HG03469 (cell line): Measurements from ENCODE around the gene SYCN.

ENCODE experiments used
- ATAC-seq: cut with Tn5 transposase; IDR thresholded peaks from one replicate; pipeline ENCODE4 v1.9.1; 2021; ENCODE audit warnings: mild to moderate bottlenecking, moderate library complexity, moderate number of reproducible peaks; ENCODE audit not compliant: unreplicated experiment

Gene SYCN

DNA sequence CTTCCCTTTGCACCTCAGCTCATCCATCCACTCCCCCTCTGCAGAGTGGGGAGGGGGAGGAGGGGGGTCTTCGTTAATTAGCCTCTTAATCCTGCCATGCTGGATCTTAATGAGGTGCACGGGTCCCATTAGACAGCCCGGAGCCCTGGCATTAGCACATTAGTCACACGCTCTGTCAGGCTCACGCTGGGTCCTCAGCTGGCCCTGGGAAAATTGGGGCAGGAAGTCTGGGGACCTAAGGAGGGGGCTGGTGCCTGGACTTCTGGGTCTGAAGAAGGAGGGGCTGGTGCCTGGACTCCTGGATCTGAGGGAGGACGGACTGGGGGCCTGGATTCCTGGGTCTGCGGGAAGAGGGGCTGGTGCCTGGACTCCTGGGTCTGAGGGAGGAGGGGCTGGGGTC lies 7.7 kb downstream of the SYCN start:
- no peak for ATAC-seq

DNA sequence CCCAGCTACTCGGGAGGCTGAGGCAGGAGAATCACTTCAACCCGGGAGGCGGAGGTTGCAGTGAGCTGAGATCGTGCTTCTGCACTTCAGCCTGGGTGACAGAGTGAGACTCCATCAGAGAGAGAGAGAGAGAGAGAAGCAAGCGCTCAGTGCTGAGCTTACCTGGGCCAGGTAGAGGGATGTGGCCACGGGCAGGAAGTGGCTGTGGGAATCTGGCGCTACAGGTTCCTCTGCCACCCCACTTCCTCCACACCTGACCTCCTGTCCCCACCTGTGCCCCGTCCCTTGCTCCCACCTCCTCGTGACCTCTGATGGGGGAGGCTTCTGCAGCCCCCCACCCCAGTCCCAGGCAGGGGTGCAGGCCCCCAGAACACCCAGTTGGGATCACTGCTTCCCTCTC lies 8.3 kb downstream of the SYCN start:
- no peak for ATAC-seq

DNA sequence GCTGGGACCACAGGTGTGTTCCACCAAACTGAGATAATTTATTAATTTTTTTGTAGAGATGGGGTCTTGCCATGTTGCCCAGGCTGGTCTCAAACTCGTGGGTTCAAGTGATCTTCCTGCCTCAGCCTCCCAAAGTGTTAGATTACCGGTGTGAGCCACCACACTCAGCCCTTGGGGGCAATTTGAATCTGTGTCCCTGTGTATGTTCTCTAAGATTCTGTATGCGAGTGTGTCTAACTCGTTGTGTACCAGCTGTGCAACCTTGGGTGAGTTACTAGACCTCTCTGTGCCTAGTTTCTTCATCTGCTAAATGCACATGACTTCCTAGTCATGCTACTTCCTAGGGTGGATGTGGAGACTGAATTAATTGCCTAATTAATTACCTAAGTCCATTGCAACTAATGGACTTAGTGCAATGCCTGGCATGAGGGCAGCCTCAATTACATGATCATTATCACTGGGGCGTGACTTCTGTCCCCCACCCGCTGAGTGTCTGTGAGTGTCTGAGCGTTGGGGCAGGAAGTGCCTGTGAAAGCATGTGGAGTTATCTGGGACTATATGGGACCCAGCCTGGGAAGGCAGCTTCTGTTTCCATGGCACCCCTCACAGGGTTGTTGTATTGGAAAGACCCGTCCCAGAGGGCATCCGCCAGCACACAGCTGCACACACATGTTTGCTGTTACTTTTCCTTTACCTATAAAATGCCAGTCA lies 9.1 kb downstream of the SYCN start:
- ATAC-seq, result no peak

DNA sequence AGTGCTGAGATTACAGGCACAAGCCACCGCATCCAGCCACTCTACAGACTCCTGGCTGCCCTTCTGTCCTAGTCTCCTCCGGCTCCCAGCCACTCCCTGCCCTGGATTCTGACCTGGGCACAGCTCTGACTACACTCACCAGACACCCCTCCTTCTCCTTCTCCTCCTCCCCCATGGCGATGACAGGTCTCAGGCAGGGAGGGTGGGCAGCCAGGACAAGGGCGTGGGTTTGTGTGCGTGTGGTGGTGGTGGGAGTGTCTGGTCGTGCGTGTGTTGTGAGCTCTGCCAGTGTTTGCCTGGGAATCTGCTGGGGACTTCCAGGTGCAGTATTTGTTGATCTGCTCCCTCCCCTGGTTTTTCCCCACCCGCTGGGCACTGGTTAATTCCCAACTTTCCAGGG lies 10.3 kb downstream of the SYCN start:
- ATAC-seq, result no peak

DNA sequence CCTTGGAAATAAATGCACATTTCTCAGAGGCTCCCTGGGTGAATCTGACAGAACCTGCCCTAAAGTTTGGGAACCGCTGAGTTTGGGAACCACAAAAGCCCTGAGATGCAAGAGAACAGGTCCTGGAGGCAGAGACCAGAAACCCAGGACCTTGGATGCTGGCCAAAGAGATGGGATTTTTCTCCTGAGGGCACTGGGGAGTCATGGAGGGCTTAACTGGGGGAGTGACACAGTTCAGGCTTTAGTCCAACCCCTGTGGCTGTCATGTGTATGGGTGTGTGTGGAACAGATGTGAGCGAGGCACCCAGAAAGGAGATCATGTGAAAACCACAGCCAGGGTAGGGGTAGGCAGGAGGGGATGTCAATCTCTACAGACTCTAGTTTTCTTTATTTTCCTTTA lies 11.2 kb downstream of the SYCN start:
- ATAC-seq, result no peak

DNA sequence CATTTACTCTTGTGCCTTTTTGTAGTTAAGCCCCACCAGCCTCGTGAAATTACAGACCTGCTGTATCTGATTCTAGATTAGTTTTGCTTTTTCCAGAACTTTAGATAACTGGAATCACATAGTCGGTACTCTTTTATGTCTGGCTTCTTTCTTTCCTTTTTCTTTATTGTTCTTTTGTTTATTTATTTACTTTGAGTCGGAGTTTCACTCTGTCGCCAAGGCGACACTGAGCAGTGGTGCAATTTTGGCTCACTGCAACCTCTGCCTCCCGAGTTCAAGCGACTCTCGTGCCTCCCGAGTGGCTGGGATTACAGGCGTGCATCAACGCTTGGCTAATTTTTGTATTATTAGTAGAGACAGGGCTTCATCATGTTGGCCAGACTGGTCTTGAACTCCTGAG lies 13.3 kb downstream of the SYCN start:
- ATAC-seq, result no peak

DNA sequence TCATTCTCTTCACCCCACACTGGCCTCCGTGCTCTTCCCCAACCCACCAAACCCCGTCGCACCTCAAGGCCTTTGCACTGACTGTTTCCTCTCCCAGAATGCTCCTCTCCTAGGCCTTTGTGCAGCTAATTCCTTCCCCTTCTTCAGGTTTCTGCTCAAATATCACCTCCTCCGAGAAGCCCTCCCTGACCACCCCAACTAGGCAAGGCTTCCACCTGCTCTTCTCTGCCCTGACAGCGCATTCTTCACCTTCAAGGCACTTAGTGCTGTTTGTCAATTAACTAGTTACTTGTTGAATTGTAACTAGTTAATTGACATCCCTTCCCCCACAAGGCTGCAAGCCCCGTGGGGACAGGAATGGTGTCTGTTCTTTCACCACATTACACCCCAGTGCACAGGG lies 15.1 kb downstream of the SYCN start:
- ATAC-seq, result no peak

DNA sequence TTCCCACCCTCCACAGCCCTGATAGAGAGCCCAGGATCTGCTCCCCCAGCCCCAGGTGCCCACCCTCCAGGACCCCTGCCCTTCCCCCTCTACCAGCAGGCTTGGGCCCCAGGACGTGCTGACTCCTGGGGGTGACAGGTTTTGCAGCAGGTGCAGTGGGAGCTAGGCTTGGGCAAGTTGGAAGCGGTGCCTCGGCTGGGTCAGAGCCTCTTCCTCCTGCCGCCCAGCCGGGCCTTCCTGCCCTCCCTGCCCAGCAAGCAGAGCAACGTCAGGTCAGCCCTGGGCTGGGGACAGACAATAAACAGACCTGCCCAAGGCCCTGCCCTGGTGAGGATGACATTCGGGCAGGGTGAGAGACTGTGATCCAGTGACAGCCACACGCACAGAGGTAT lies 16.5 kb downstream of the SYCN start:
- ATAC-seq, result no peak

DNA sequence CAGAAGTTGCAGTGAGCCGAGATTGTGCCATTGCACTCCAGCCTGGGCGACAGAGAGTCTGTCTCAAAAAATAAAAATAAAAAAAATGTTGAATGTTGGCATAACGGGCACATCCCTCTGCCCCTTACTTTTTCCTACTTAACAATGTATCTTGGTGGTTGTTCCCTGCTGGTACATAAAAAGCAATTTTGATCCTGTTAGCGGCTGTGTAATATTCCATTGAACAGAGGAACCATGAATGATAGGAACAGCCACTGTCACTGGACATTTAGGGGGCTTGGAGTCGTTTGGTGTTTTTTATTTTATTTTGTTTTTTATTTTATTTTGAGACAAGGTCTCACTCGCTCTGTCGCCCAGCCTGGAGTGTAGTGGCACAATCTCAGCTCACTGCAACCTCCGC lies 17.7 kb downstream of the SYCN start:
- no peak for ATAC-seq

DNA sequence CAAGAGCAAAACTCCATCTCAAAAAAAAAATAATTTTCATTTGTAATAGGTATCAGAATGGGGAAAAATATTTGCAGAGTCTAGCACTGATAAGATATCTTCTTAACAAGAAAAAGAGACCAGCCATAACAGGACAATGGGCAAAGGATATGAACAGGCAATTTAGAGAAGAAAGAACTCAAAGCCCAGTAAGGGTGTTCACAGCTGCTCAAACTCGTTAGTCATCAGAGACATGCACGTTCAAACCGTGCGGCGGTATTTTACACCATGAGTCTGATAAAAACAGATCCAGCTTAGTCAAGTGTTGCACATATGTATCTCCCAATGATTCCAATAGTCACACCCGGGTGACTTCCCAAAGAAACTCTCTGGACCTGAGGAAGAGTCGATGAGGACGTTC lies 21.0 kb downstream of the SYCN start:
- no peak for ATAC-seq

DNA sequence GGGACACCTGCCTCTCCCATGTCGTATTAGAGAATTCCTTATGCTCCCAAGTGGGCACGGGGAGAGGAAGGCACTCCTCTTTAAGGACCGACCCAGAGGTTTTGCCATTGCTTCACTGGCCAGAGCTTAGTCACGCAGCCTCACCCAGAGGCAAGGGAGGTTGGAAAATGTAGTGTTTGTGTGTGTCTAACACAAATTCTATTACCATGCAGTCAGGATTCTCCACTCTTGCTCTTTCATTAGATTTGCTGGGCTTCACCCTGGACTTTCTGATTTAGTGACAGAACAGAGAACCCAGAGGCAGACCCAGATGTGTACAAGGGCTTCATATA lies 21.9 kb downstream of the SYCN start:
- no peak for ATAC-seq

DNA sequence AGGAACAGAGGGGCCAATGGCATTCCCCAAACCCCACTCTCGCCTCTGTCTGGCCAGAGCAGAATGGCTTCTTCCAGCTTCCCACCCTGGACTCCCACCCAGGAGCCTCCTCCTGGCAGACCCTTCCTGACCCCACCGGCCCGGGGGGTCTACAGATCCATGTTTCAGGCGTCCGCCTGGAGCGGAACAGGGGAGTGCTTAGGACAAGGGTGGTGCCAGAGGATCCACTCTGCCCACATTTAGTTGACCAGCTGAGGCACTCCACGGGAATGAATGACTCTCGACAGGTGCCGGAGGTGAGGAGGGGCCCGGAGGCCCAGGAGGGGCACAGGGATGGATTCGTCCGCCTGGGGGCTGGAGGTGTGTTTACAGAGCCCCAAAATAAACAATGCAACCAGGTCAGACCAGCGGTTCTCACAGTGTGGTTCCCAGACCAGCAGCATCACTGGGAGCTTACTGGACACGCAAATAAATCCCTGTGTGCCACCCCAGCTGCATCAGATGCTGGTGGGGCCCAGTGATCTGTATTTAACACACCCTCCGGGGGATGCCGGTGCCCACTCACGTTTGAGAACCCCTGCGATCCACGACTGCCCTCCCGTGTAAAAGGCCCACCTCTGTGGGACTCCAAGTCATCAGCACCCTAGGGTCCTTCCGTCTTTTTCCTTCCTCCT lies 22.4 kb downstream of the SYCN start:
- no peak for ATAC-seq

DNA sequence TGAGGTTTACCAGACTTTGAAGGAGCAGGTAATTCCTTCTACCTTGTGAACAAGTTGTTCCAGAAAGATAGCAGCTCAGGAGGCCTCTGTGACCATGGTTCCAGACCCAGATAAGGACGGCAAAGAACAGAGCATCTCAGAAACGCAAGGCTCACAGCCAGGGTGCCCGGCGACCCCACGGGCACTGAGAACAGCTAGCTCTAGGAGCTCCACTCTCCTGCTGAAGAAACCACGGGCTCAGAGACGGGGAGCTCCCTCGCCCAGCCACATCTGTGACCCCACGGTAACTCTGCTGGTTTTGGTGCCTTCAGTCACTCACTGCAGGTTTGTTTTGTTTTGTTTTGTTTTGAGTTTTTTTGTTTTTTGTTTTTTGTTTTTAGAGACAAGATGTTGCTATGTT lies 23.3 kb downstream of the SYCN start:
- no peak for ATAC-seq

DNA sequence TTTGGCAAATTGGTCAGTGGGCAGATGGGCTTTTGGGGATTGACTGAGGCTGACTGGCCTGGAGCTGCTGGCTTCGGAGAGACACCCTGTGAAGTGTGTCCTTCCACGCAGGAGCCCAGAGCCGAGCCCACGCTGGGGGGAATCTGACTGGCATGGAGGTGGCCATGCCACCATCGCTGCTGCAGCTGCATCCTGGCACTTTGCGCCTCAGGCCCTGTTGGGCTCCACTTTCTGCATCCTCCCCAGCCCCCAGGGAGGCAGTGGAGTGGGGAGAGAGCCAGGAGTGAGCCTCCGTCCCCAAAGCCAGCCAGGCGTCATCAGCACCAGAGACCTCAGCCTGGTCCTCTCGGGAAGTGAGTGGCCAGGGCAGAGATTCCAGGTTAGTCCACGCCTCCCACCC lies 24.3 kb downstream of the SYCN start:
- no peak for ATAC-seq

DNA sequence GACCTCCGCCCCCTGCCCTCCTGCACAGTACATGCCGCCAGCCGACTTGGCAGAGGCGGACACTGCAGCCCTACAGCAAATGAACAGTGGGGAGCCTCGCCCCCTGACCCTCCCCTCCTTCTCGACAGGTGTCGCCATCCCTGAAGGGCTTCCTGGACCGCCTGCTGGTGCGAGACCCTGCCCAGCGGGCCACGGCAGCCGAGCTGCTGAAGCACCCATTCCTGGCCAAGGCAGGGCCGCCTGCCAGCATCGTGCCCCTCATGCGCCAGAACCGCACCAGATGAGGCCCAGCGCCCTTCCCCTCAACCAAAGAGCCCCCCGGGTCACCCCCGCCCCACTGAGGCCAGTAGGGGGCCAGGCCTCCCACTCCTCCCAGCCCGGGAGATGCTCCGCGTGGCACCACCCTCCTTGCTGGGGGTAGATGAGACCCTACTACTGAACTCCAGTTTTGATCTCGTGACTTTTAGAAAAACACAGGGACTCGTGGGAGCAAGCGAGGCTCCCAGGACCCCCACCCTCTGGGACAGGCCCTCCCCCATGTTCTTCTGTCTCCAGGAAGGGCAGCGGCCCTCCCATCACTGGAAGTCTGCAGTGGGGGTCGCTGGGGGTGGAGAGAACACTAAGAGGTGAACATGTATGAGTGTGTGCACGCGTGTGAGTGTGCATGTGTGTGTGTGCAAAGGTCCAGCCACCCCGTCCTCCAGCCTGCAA lies 25.6 kb downstream of the SYCN start:
- no peak for ATAC-seq

DNA sequence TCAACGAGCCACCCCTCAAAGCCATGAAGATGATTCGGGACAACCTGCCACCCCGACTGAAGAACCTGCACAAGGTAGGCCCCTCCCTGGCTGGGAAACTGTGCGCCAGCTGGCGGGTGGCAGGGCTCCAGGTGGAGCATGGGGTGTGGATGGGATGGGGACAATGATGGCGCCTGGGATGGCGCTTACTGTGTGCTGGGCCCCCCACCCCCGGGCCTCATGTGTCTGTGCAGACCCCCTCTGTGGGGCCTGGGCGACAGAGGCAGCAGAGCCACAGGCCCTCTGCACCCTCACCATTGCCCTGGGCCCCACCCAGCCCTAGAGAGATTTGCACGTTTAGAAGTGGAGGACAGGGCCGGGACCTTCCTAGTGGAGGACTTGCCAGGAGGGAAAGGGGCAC lies 26.3 kb downstream of the SYCN start:
- no peak for ATAC-seq

DNA sequence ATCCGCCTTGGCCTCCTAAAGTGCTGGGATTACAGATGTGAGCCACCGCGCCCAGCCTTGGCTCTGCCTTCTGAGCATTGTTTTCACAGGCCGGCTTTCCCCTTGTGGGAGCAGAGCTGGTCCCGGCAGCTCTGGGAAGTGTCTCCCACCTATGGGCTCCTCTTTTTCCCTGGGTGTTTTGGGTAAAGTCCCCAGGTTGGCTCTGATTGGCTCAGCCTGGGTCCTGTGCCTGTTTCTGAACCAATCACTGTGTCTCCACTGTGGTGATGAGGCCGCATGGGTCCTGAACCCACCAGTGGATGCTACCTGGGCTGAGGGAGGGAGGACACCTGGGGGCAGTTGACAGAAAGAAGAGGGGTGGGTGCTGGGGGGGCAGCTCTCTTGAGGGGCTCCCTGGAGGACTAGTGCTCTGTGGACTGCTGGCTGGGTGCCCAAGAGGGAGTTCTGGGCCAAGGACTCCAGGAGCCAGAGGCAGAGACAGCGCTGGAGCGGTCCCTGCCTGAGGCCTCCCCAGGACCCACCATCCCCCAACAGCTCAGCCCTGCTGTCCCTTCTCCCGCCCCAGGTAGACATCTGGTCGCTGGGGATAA lies 26.9 kb downstream of the SYCN start:
- no peak for ATAC-seq

DNA sequence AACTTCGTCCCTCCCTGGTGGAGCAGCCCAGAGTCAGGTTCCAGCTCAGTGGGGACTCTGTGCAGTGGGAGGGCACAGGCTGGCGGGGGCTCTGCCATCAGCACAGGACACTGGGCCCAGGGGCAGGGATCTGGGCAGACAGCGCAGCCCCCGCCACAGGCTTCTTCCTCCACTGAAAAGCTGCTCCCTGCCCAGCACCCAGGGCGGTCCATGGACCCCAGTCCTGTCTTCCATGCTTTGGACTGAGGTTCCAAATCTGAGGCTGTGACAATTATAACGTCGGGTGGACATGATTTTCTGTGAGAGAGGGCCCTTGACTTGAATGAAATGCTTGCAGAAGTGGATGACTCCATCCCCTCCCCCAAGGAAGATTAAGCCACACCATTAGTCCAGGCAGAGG lies 28.5 kb downstream of the SYCN start:
- no peak for ATAC-seq

DNA sequence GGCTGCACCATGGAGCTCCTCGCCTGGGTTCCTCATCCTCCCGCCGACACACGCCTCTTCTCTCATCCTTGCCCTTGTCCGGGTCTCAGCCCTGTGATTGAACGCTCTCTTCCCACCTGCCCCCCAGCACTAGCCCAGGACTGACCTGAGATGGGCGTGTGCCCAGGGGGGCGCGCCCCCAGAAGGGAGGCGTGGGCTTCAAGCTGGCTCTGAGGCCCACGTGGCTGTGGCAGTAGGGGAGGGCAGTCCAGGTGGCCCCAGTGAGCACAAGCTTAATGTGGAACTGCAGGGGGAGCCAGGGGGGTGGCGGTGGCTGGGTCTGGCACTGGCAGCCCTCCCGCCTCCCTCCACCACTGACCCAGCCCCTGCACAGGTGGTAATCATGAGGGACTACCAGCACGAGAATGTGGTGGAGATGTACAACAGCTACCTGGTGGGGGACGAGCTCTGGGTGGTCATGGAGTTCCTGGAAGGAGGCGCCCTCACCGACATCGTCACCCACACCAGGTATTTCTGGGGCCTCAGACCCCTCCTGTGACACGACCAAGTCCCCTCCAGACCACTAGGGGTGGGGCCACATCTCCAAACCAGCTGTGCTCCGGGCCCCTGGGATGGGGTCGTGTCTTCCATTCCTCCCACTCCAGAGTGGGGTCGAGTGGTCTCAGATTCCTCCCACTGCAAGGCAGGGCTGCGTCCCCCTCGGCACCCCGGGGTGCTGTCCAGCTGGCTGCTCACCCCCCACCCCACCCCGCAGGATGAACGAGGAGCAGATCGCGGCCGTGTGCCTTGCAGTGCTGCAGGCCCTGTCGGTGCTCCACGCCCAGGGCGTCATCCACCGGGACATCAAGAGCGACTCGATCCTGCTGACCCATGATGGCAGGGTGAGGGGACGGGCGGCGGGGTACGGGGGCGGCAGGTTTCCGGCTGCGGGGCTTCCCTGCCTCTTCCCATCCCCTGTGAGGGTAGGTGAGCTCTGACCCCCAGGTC lies 29.2 kb downstream of the SYCN start:
- ATAC-seq, result no peak

DNA sequence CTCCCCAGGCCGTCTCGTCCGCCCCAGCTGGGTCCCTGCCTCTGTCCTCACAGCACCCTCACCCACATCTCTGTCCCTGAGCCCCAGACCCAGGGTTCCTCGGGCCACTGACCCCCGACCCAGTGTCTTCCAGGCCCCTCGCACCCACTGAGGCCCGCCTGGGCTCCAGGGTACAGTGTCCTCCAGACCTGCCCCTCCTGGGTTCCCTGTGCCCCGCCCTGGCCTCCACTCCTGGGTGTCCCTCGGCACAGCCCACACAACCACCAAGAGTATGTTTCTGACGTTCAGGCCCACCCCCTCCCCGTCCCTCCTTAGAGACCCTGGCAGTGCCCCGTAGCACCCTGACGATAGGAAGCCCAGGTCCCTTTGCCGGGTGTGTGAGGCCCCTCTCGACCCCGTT lies 29.9 kb downstream of the SYCN start:
- no peak for ATAC-seq

DNA sequence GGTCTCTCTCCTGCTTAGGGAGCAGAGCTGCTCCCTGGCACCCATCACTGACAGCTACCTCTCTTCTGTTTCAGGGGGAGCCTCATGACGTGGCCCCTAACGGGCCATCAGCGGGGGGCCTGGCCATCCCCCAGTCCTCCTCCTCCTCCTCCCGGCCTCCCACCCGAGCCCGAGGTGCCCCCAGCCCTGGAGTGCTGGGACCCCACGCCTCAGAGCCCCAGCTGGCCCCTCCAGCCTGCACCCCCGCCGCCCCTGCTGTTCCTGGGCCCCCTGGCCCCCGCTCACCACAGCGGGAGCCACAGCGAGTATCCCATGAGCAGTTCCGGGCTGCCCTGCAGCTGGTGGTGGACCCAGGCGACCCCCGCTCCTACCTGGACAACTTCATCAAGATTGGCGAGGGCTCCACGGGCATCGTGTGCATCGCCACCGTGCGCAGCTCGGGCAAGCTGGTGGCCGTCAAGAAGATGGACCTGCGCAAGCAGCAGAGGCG lies 30.5 kb downstream of the SYCN start:
- ATAC-seq, result no peak
